HEK293T (cell line): ENCODE results near the gene ROPN1L.
"Not testable (repeated sequence)": the region's sequence is repeated elsewhere in the genome, so short reads cannot be mapped to it uniquely, and the experiment has no call there.

Experiments
- CTCF ChIA-PET: fragments of 350-600 bp; formaldehyde crosslinking; extraction: SDS; loops from one replicate; lab custom pipeline; 2021; ENCODE audit warnings: antibody characterized with exemption, inconsistent platforms; lab: Yijun Ruan, JAX
- POLR2A ChIA-PET: fragments of 350-600 bp; formaldehyde crosslinking; extraction: SDS; loops from one replicate; lab custom pipeline; 2020; ENCODE audit warnings: antibody characterized with exemption, inconsistent platforms; lab: Yijun Ruan, JAX
- DNase-seq: peaks from one replicate; pipeline ENCODE4 v3.0.0; 2012; ENCODE audit warnings: mixed read lengths; ENCODE audit errors: extremely low spot score
- ARNT ChIP-seq: fragments of 450-650 bp; IDR thresholded peaks from 2 replicates; pipeline ENCODE4 v1.6.1; 2017; ENCODE audit warnings: mild to moderate bottlenecking
- BHLHE40 ChIP-seq: fragments of 450-650 bp; IDR thresholded peaks from 2 replicates; pipeline ENCODE4 v1.6.1; 2016; ENCODE audit warnings: mild to moderate bottlenecking, moderate library complexity, borderline replicate concordance
- CTBP1 ChIP-seq: fragments of 450-650 bp; IDR thresholded peaks from 2 replicates; pipeline ENCODE4 v1.6.1; 2016; ENCODE audit warnings: borderline replicate concordance
- ELF4 ChIP-seq: fragments of 450-650 bp; IDR thresholded peaks from 2 replicates; pipeline ENCODE4 v1.6.1; 2017; ENCODE audit warnings: antibody characterized with exemption
- FOXA1 ChIP-seq: fragments of 450-650 bp; IDR thresholded peaks from 2 replicates; pipeline ENCODE4 v1.6.1; 2016; ENCODE audit warnings: mild to moderate bottlenecking
- FOXK2 ChIP-seq: fragments of 450-650 bp; IDR thresholded peaks from 2 replicates; pipeline ENCODE4 v1.6.1; 2016; ENCODE audit warnings: mild to moderate bottlenecking
- FOXM1 ChIP-seq: fragments of 450-650 bp; IDR thresholded peaks from 2 replicates; pipeline ENCODE4 v1.6.1; 2017; ENCODE audit warnings: mild to moderate bottlenecking, borderline replicate concordance
- HDGF ChIP-seq: fragments of 450-650 bp; IDR thresholded peaks from 2 replicates; pipeline ENCODE4 v1.6.1; 2017; ENCODE audit warnings: antibody characterized with exemption, borderline replicate concordance
- L3MBTL2 ChIP-seq: fragments of 450-650 bp; conservative IDR thresholded peaks from 2 replicates; pipeline ENCODE4 v1.6.1; 2016; ENCODE audit warnings: mild to moderate bottlenecking
- LEF1 ChIP-seq: fragments of 450-650 bp; IDR thresholded peaks from 2 replicates; pipeline ENCODE4 v1.6.1; 2017; ENCODE audit warnings: mild to moderate bottlenecking, borderline replicate concordance
- NFRKB ChIP-seq: fragments of 450-650 bp; IDR thresholded peaks from 2 replicates; pipeline ENCODE4 v1.6.1; 2016; ENCODE audit warnings: mild to moderate bottlenecking, moderate library complexity
- PKNOX1 ChIP-seq: fragments of 450-650 bp; IDR thresholded peaks from 2 replicates; pipeline ENCODE4 v1.6.1; 2016
- SP1 ChIP-seq: fragments of 450-650 bp; IDR thresholded peaks from 2 replicates; pipeline ENCODE4 v1.6.1; 2017
- SUZ12 ChIP-seq: fragments of 450-650 bp; IDR thresholded peaks from 2 replicates; pipeline ENCODE4 v1.6.1; 2016; ENCODE audit warnings: mild to moderate bottlenecking
- TARDBP ChIP-seq: fragments of 450-650 bp; IDR thresholded peaks from 2 replicates; pipeline ENCODE4 v1.6.1; 2016
- ZNF384 ChIP-seq: fragments of 450-650 bp; IDR thresholded peaks from 2 replicates; pipeline ENCODE4 v1.6.1; 2016

Gene ROPN1L

GRCh38 chr5:10441083-10441991 is at the start of gene ROPN1L:
Gene ROPN1L (plus strand): TSS chr5:10441879. CDS start chr5:10442168, 289 bp downstream.
- TF ChIP-seq PKNOX1 (peak; percentile 93), FOXM1 (no peak), FOXK2 (no peak), TARDBP (no peak), ELF4 (no peak), ZNF384 (no peak), L3MBTL2 (peak; percentile 79)
- ChIA-PET POLR2A (interaction anchor here (0.5 to 1.7 kb wide), 4 partner anchors 9 to 186 kb away, joined by 3 to 10 read pairs (median 4); partner anchors contain the start of gene MARCHF6), CTCF (interaction anchor here (1.3 kb wide), 1 partner anchor 158 kb away, joined by 3 read pairs; no protein-coding TSS in a partner anchor)
- DNase-seq: peak; percentile 96

GRCh38 chr5:10392567-10393328 is 48.9 kb upstream of the ROPN1L start:
- CTCF ChIA-PET: not testable (repeated sequence)
- POLR2A ChIA-PET: interaction anchor here (1.7 kb wide), 1 partner anchor 39 kb away, joined by 5 read pairs; the partner anchor contains the start of gene MARCHF6

GRCh38 chr5:10393491-10393890 is 48.2 kb upstream of the ROPN1L start:
- POLR2A ChIA-PET: interaction anchor here (1.7 kb wide), 1 partner anchor 40 kb away, joined by 5 read pairs; the partner anchor contains the start of gene MARCHF6
- no peak for DNase-seq
- TF ChIP-seq FOXM1 (no peak), PKNOX1 (no peak), L3MBTL2 (no peak), SP1 (no peak), FOXK2 (no peak), CTBP1 (no peak), NFRKB (no peak), BHLHE40 (no peak), ZNF384 (no peak), FOXA1 (no peak)
- CTCF ChIA-PET: no interaction called here

More at GRCh38 chr5:10392567-10393328, 48.9 kb upstream of the ROPN1L start:
- DNase-seq: not testable (repeated sequence)

GRCh38 chr5:10396552-10396951 is 45.1 kb upstream of the ROPN1L start:
- POLR2A ChIA-PET: no interaction called here
- CTCF ChIA-PET: no interaction called here
- DNase-seq: no peak
- TF ChIP-seq LEF1: no peak
- TF ChIP-seq ARNT: no peak
- no peak for TF ChIP-seq ZNF384
- TF ChIP-seq FOXA1: no peak
- TF ChIP-seq ELF4: no peak
- TF ChIP-seq CTBP1: no peak
- TF ChIP-seq HDGF: no peak
- TF ChIP-seq TARDBP: no peak
- no peak for TF ChIP-seq NFRKB
- no peak for TF ChIP-seq PKNOX1
- no peak for TF ChIP-seq L3MBTL2
- TF ChIP-seq SP1: no peak
- TF ChIP-seq BHLHE40: no peak
- no peak for TF ChIP-seq SUZ12
- no peak for TF ChIP-seq FOXK2
- no peak for TF ChIP-seq FOXM1

GRCh38 chr5:10399839-10400238 is 41.8 kb upstream of the ROPN1L start:
- CTCF ChIA-PET: no interaction called here
- POLR2A ChIA-PET: no interaction called here
- DNase-seq: no peak
- TF ChIP-seq SUZ12 (no peak), FOXM1 (no peak), L3MBTL2 (no peak), CTBP1 (no peak), PKNOX1 (no peak), NFRKB (no peak), ELF4 (no peak), FOXK2 (no peak), ZNF384 (no peak), TARDBP (no peak)
